H1 (cell line): ENCODE data around the gene ZNF81. TPM values are rescaled to one million over a fixed set of nuclear protein-coding genes. Genes with fewer than 3 reads are reported as not detected.

Source experiments
- CHD7 ChIP-seq: fragments of 300-600 bp; sonication (generic); IDR thresholded peaks from 2 replicates; pipeline ENCODE4 v1.7.1; 2012; ENCODE audit warnings: low read length, moderate library complexity, mild to moderate bottlenecking, inconsistent platforms; ENCODE audit not compliant: insufficient replicate concordance
- E2F6 ChIP-seq: IDR thresholded peaks from 2 replicates; pipeline ENCODE4 v1.6.1; 2012; ENCODE audit warnings: inconsistent platforms
- HDAC2 ChIP-seq, 2 experiments: fragments of 300-600 bp in 1 of 2; sonication (generic) in 1 of 2; IDR thresholded peaks; 2 replicates each; pipeline ENCODE4 v1.6.1; 2011 to 2012; ENCODE audit warnings: low read depth in 2 of 2, low read length in 2 of 2, mild to moderate bottlenecking in 2 of 2, moderate library complexity in 2 of 2, borderline replicate concordance in 1 of 2, inconsistent platforms in 1 of 2
- JUN ChIP-seq: IDR thresholded peaks from 2 replicates; pipeline ENCODE4 v1.6.1; 2011; ENCODE audit warnings: low read depth, mild to moderate bottlenecking, improper control_type of control experiment, low read length
- KDM1A ChIP-seq: fragments of 200-600, 300-600 bp; sonication (generic); IDR thresholded peaks from 2 replicates; pipeline ENCODE4 v1.7.1; 2016; ENCODE audit warnings: mild to moderate bottlenecking, low read length, borderline replicate concordance
- RFX5 ChIP-seq: IDR thresholded peaks from 2 replicates; pipeline ENCODE4 v1.6.1; 2011; ENCODE audit warnings: low read depth, low read length, improper control_type of control experiment, borderline replicate concordance
- SP1 ChIP-seq: IDR thresholded peaks from 2 replicates; pipeline ENCODE4 v1.6.1; 2011; ENCODE audit warnings: low read depth, low read length
- SP4 ChIP-seq: IDR thresholded peaks from 2 replicates; pipeline ENCODE4 v1.6.1; 2012; ENCODE audit warnings: low read length, inconsistent platforms
- SRF ChIP-seq: IDR thresholded peaks from 2 replicates; pipeline ENCODE4 v1.6.1; 2011; ENCODE audit warnings: mild to moderate bottlenecking, low read depth, low read length, moderate library complexity
- YY1 ChIP-seq: IDR thresholded peaks from 2 replicates; pipeline ENCODE4 v1.6.1; 2011; ENCODE audit warnings: low read depth, mild to moderate bottlenecking, low read length
- polyA plus RNA-seq, 7 experiments: library from polyadenylated mRNA; depleted of rRNA in 3 of 7; stranded (reverse) in 5 of 7; unstranded in 2 of 7; fragments of >200 nt in 5 of 7; fragments of 200-250 nt in 2 of 7; gene quantifications; 1 replicate in 5 of 7; 2 replicates in 1 of 7; 4 replicates in 1 of 7; pipeline versions ENCODE4 v1.2.1 to v1.2.3, GENCODE V29; 2011 to 2013; ENCODE audit warnings: missing spikeins in 2 of 7, mixed read lengths in 2 of 7
- total RNA-seq: library from RNA; stranded (reverse); fragmentation: NEBNext Ultra II Directional; extraction: Animal tissue kit (Norgen Biotek cat#: 25700); gene quantifications from 2 replicates; pipeline ENCODE4 v1.2.1, GENCODE V29; 2021

Gene ZNF81
- total and polyA plus RNA-seq, 2 of the 8 experiments (the other 6 are each of a cell fraction or from before 2014, with no cell fraction given): 3.4 to 10.0 TPM

GRCh38 chrX:47849778-47850177 lies 13.1 kb downstream of the ZNF81 start (continued):
- TF ChIP-seq CHD7 (no peak), JUN (no peak), YY1 (no peak), RFX5 (no peak), SP4 (no peak), E2F6 (no peak), SRF (no peak), SP1 (no peak), KDM1A (no peak), HDAC2 (IDR thresholded peaks at IDR 0.05; ENCODE audit: borderline replicate concordance in 1 of 2, low read depth in 2 of 2, low read length in 2 of 2) (no peak)
